Central memory CD8-positive, alpha-beta T cell (primary cell): ENCODE data around the gene NR3C2.

Experiments
- ATAC-seq: fragments of 150-1000 bp; cut with Tn5 transposase; replicated peaks from 2 replicates; pipeline ENCODE4 v1.10.0; 2022; ENCODE audit warnings: mild to moderate bottlenecking, moderate FRiP score, moderate number of reproducible peaks; ENCODE audit not compliant: poor library complexity, severe bottlenecking; ENCODE audit errors: extremely low read depth
- DNase-seq, 2 donors: peaks; one replicate each; pipeline ENCODE4 v3.0.0; 2021; ENCODE audit warnings: low spot score in 2 of 2
- H3K27ac Mint-ChIP-seq: one replicate; pipeline ENCODE4 v1.8.0; 2022; ENCODE audit warnings: low read depth, mild to moderate bottlenecking, moderate library complexity, mixed read lengths
- H3K27me3 Mint-ChIP-seq: one replicate; pipeline ENCODE4 v1.8.0; 2022; ENCODE audit warnings: mixed read lengths
- H3K36me3 Mint-ChIP-seq: one replicate; pipeline ENCODE4 v1.8.0; 2022; ENCODE audit warnings: mild to moderate bottlenecking, moderate library complexity, mixed read lengths; ENCODE audit not compliant: insufficient read depth
- H3K4me1 Mint-ChIP-seq: one replicate; pipeline ENCODE4 v1.8.0; 2022; ENCODE audit warnings: mixed read lengths
- H3K4me3 Mint-ChIP-seq: one replicate; pipeline ENCODE4 v1.8.0; 2022; ENCODE audit warnings: mild to moderate bottlenecking, moderate library complexity, mixed read lengths
- H3K9me3 Mint-ChIP-seq: one replicate; pipeline ENCODE4 v1.8.0; 2022; ENCODE audit warnings: mixed read lengths

NR3C2 gene

DNA sequence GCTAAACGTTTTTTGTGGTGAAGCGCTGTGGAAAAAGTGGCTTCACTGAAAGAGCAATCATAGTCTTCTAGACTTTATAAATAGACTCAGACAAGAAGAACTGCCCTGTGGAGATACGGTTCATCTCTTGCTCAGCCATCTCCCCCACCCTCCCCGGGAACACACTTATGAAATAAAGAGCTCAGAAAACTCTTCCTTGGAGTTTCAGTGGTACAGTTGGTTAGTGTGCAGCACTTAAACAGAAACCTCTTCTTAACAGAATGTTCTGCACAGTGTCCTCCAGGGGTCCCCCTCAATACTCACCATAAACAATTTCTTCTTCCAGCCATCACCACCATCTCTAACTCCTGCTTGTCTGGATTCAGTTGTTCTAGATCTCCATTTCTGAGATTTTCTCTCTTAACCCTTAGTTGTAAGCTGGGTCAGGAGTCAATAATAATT, 397.3 kb downstream of the NR3C2 start:
- Mint-ChIP-seq H3K9me3 (no peaks in the 10 kb centered on the region), H3K36me3 (peaks cover 4% of the 10 kb centered on the region), H3K4me1 (peaks cover 9% of the 10 kb centered on the region), H3K27ac (no peak overlapping the region), H3K4me3 (no peak overlapping the region), H3K27me3 (no peaks in the 10 kb centered on the region)
- DNase-seq (no peak), ATAC-seq (peak; percentile 46)

- no peaks in the 10 kb centered on the region for H3K9me3 Mint-ChIP-seq
- ATAC-seq (no peak), DNase-seq (no peak)
- H3K4me1 Mint-ChIP-seq, result peaks cover 9% of the 10 kb centered on the region
- H3K36me3 Mint-ChIP-seq, result peaks cover 4% of the 10 kb centered on the region
- no peak overlapping the region for H3K4me3 Mint-ChIP-seq
- H3K27me3 Mint-ChIP-seq, result no peaks in the 10 kb centered on the region
- H3K27ac Mint-ChIP-seq, result no peak overlapping the region
Measured at GRCh38 chr4:148044089-148044911, 397.9 kb downstream of the NR3C2 start.

GRCh38 chr4:148041606-148042329, 400.4 kb downstream of the NR3C2 start:
- Mint-ChIP-seq H3K4me1 (peaks cover 14% of the 10 kb centered on the region), H3K36me3 (no peaks in the 10 kb centered on the region), H3K27me3 (no peaks in the 10 kb centered on the region), H3K9me3 (no peaks in the 10 kb centered on the region), H3K27ac (no peak overlapping the region), H3K4me3 (no peak overlapping the region)
- ATAC-seq (no peak), DNase-seq (no peak)

GRCh38 chr4:148034813-148035212, 407.4 kb downstream of the NR3C2 start:
- Mint-ChIP-seq H3K36me3 (no peaks in the 10 kb centered on the region), H3K4me1 (peaks cover 5% of the 10 kb centered on the region), H3K9me3 (no peaks in the 10 kb centered on the region), H3K4me3 (no peak overlapping the region), H3K27me3 (no peaks in the 10 kb centered on the region), H3K27ac (peak overlapping the region; percentile 55)
- no peak for DNase-seq
- no peak for ATAC-seq

DNA sequence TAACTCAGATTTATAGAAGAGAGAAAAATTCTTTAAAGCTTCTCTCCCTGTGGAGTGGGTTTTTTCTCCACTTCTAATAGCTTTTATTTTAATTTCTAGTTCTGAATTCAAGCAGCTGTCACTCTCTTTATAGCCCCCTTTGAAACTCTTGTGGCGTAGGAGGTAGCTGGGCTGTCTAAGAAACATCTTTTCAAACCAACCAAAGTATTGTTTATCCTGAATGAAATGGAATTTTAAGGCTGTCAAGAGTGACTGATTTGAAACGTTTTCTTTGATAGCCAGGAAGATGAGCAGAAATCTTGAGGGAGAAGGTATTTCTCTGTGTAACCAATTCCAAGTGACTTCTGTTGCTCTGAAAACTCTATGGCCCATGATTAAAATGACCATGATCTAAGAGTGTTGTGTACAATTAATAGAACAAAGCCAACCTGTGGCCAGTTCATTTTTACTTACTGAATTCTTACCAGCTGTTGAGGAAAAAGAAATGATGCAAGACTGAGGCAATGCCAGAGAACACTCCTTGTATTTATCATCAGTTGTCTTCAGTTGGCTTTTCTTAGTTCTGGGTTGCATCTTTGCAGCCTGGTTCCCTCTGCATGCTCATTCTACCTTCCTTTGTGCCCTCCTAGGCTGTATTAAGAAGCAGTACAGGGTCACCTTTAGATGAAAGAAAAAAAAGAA, 411.9 kb downstream of the NR3C2 start:
- DNase-seq (no peak), ATAC-seq (no peak)
- H3K27ac Mint-ChIP-seq, result no peak overlapping the region
- H3K4me1 Mint-ChIP-seq, result no peaks in the 10 kb centered on the region
- no peak overlapping the region for H3K4me3 Mint-ChIP-seq
- H3K36me3 Mint-ChIP-seq, result no peaks in the 10 kb centered on the region
- no peaks in the 10 kb centered on the region for H3K27me3 Mint-ChIP-seq
- peaks cover 11% of the 10 kb centered on the region for H3K9me3 Mint-ChIP-seq

DNA sequence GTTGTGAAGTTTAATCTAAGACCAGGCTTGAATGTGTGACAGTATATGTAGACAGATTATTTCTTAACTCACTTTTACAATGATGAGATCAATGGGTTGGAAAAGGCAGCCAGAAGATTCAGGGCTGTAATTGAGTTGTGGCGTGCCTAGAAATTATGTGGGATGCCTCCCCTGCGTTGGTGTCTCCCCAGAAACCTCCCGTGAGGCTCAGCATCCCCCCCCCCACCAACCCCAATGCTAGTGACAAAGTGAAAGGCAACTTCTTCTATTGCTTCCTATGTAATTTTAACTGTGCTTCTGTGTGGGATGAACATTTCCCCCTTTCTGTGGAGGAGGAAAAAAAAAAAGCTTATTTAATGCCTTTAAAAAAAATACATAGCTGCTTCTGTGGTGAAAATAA, 412.4 kb downstream of the NR3C2 start:
- DNase-seq (no peak), ATAC-seq (no peak)
- Mint-ChIP-seq H3K27me3 (no peaks in the 10 kb centered on the region), H3K27ac (no peak overlapping the region), H3K4me3 (no peak overlapping the region), H3K36me3 (no peaks in the 10 kb centered on the region), H3K4me1 (no peaks in the 10 kb centered on the region), H3K9me3 (peaks cover 11% of the 10 kb centered on the region)
